Measurements from ENCODE around the gene DNAL1.

- no peak for TF ChIP-seq CTCF (IDR thresholded peaks at IDR 0.05)
- no peak for TF ChIP-seq POLR2AphosphoS5 (IDR thresholded peaks at IDR 0.05)
- TF ChIP-seq POLR2A (IDR thresholded peaks at IDR 0.05) = no peak
Measured at GRCh38 chr14:73616831-73617230, 28.0 kb upstream of the DNAL1 start.
